Mammary epithelial cell (primary cell): ENCODE data around the gene PASK.

Experiments
- CTCF ChIP-seq, 2 donors: IDR thresholded peaks in 1 of 2; conservative IDR thresholded peaks in 1 of 2; 2 replicates each; pipeline ENCODE4 v1.5.1; 2011 to 2012; ENCODE audit warnings: inconsistent platforms in 2 of 2, low read length in 2 of 2, mild to moderate bottlenecking in 2 of 2, control low read depth in 1 of 2, low read depth in 1 of 2; ENCODE audit not compliant: insufficient read depth in 1 of 2; ENCODE audit errors: extremely low read depth in 1 of 2
- EZH2 ChIP-seq: IDR thresholded peaks from 2 replicates; pipeline ENCODE4 v1.6.1; 2012; ENCODE audit warnings: low read length, inconsistent platforms, borderline replicate concordance

- no peak for TF ChIP-seq CTCF (conservative IDR thresholded peaks at IDR 0.05 in 1 of 2, IDR thresholded peaks at IDR 0.05 in 1 of 2; ENCODE audit: extremely low read depth in 1 of 2, insufficient read depth in 1 of 2, low read depth in 1 of 2, low read length in 2 of 2)
- TF ChIP-seq EZH2 = no peak
These were observed 57.4 kb downstream of the PASK start for GRCh38 chr2:241091734-241092445.
